ENCODE data around the gene RCBTB1. TPM values are rescaled to one million over a fixed set of nuclear protein-coding genes. Genes with fewer than 3 reads are reported as not detected.
A peak's percentile ranks its signal among the peaks of the same experiment; 100 is the strongest.
"Not testable (repeated sequence)": the region's sequence is repeated elsewhere in the genome, so short reads cannot be mapped to it uniquely, and the experiment has no call there.

RCBTB1 gene
- total RNA-seq, 4 donors from 2014 or later, result 2.0 to 15.1 (median 5.7) TPM

DNA sequence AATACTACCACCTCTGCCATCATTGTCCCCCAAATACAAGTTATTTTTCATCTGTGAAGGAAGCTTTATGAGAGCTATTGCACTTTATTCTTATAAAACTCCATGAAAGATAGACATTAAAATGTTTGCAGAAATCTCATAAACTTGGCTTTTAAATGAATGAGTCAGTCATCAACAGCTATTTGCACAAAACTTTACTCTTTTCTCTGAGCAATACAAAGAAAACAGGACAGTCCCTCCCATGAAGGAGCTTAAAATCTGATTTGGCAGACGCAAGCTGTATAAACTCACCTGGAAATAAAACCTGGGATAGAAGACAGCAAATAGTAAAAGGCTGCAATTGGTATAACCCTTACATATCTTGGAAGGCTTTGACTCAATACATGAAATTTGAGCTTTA is 16.6 kb upstream of the RCBTB1 start:
- intact Hi-C loops (cut with DNase I), result no loop called here
- no peaks in the 10 kb centered on the region for H3K27me3 ChIP-seq
- DNase-seq, result no peak
- peak overlapping the region in 1 of 4 donors; percentile 40 for H3K27ac ChIP-seq
- no peak for TF ChIP-seq POLR2A (IDR thresholded peaks at IDR 0.05)
- TF ChIP-seq, protein P1, sequence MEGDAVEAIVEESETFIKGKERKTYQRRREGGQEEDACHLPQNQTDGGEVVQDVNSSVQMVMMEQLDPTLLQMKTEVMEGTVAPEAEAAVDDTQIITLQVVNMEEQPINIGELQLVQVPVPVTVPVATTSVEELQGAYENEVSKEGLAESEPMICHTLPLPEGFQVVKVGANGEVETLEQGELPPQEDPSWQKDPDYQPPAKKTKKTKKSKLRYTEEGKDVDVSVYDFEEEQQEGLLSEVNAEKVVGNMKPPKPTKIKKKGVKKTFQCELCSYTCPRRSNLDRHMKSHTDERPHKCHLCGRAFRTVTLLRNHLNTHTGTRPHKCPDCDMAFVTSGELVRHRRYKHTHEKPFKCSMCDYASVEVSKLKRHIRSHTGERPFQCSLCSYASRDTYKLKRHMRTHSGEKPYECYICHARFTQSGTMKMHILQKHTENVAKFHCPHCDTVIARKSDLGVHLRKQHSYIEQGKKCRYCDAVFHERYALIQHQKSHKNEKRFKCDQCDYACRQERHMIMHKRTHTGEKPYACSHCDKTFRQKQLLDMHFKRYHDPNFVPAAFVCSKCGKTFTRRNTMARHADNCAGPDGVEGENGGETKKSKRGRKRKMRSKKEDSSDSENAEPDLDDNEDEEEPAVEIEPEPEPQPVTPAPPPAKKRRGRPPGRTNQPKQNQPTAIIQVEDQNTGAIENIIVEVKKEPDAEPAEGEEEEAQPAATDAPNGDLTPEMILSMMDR (IDR thresholded peaks at IDR 0.05), result no peak
- H3K36me3 ChIP-seq, result no peaks in the 10 kb centered on the region
- H3K9me3 ChIP-seq, result no peaks in the 10 kb centered on the region
- peaks cover 0 to 20% (median 0%) of the 10 kb centered on the region in 3 donors for H3K4me1 ChIP-seq
- 41 to 50% methylated on average over 1 of the region's 1 CpG for WGBS, 2 donors
- no peak overlapping the region for H3K4me3 ChIP-seq

- intact Hi-C loops (cut with DNase I), result loop anchor here (10.0 kb wide), 1 partner anchor 502 kb away; no protein-coding TSS in a partner anchor
- WGBS, 2 donors, result 78 to 84% methylated on average over 10 to 11 of the region's 11 CpGs
- Histone ChIP-seq H3K36me3 (no peaks in the 10 kb centered on the region), H3K9me3 (no peaks in the 10 kb centered on the region), H3K27ac (no peak overlapping the region), H3K4me1 (peaks cover 0 to 2% (median 0%) of the 10 kb centered on the region in 3 donors), H3K4me3 (no peak overlapping the region), H3K27me3 (no peaks in the 10 kb centered on the region)
- TF ChIP-seq POLR2A (IDR thresholded peaks at IDR 0.05), result no peak
- TF ChIP-seq, protein P1 (IDR thresholded peaks at IDR 0.05), result no peak
- no peak for DNase-seq
Observed at GRCh38 chr13:49597043-49597641, 11.8 kb upstream of the RCBTB1 start.

GRCh38 chr13:49596221-49596620 is 10.9 kb upstream of the RCBTB1 start:
- Histone ChIP-seq H3K36me3 (no peaks in the 10 kb centered on the region), H3K27me3 (no peaks in the 10 kb centered on the region), H3K27ac (no peak overlapping the region), H3K4me3 (no peak overlapping the region), H3K4me1 (no peaks in the 10 kb centered on the region), H3K9me3 (no peaks in the 10 kb centered on the region)
- no peak for DNase-seq
- intact Hi-C loops (cut with DNase I), result loop anchor here (10.0 kb wide), 1 partner anchor 501 kb away; no protein-coding TSS in a partner anchor
- TF ChIP-seq POLR2A (IDR thresholded peaks at IDR 0.05), result no peak
- TF ChIP-seq, protein P1 (IDR thresholded peaks at IDR 0.05), result no peak
- 25 to 86% methylated on average over 1 of the region's 2 CpGs for WGBS, 2 donors

- Histone ChIP-seq H3K9me3 (no peaks in the 10 kb centered on the region), H3K4me1 (no peaks in the 10 kb centered on the region), H3K36me3 (no peaks in the 10 kb centered on the region), H3K27me3 (no peaks in the 10 kb centered on the region), H3K27ac (no peak overlapping the region), H3K4me3 (no peak overlapping the region)
- no peak for TF ChIP-seq POLR2A (IDR thresholded peaks at IDR 0.05)
- TF ChIP-seq, protein P1 (IDR thresholded peaks at IDR 0.05), result no peak
- no peak for DNase-seq
- intact Hi-C loops (cut with DNase I), result loop anchor here (10.0 kb wide), 1 partner anchor 500 kb away; no protein-coding TSS in a partner anchor
Observed at GRCh38 chr13:49594576-49594975, 9.2 kb upstream of the RCBTB1 start.

GRCh38 chr13:49593876-49594275 is 8.5 kb upstream of the RCBTB1 start:
- not testable (repeated sequence) for H3K27me3 ChIP-seq, H3K9me3 ChIP-seq, H3K36me3 ChIP-seq, DNase-seq, H3K4me1 ChIP-seq, H3K27ac ChIP-seq, H3K4me3 ChIP-seq
- WGBS, 2 donors, result no CpG with 5 or more reads among the region's 4 CpGs
- intact Hi-C loops (cut with DNase I), result loop anchor here (10.0 kb wide), 1 partner anchor 499 kb away; no protein-coding TSS in a partner anchor

DNA sequence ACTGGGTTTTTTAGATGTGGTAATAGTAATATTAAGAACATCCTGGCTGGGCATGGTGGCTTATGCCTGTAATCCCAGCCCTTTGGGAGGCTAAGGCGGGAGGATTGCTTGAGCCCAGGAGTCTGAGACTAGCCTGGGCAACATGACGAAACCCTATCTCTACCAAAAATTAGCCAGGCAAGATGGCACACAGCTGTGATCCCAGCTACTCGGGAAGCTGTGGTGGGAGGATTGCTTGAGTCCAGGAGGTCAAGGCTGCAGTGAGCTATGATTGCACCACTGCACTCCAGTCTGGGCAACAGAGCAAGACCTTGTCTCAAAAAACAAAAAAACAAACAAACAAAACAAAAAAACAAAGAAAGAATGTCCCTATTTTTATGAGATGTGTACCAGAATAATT is 5.4 kb upstream of the RCBTB1 start:
- not testable (repeated sequence) for H3K9me3 ChIP-seq, DNase-seq, H3K27me3 ChIP-seq, H3K36me3 ChIP-seq, H3K4me3 ChIP-seq, H3K27ac ChIP-seq
- H3K4me1 ChIP-seq, result peaks cover 0 to 18% (median 4%) of the 10 kb centered on the region in 3 donors
- intact Hi-C loops (cut with DNase I), result loop anchor here (10.0 kb wide), 1 partner anchor 496 kb away; no protein-coding TSS in a partner anchor
- 83 to 91% methylated on average over 3 of the region's 3 CpGs for WGBS, 2 donors
